ENCODE measurements around the gene EXOC2.

DNA sequence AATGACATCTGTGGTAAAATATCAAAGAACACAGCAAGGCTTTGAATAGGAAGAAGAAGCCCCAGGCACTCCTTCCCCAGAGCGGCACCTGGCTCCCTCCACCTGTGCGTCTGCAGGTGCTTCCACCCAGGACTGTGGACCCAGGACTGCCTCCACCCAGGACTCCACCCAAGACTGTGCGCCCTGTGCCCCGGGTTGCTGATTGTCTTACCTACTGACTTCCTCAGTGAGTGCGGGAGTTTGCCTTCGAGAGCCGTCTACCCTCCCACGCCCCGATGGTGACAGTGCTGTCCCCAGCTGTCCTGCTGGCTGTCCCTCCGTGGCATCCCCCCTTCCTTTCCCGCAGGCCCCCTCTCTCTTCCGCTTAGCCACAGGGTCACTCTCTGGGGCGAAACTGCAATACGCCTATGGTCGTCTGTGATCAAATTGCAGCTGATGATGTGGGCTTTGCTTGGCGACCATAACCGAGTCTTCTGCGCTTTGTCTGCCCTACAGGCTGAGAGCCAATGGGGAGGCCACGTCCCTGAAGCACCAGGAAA, 249.2 kb downstream of the EXOC2 start:
- TF ChIP-seq TAF1 (IDR thresholded peaks at IDR 0.05; ENCODE audit: borderline replicate concordance, low read depth, low read length) (no peak), CHD1 (IDR thresholded peaks at IDR 0.05; ENCODE audit: low read depth, low read length) (no peak), RAD21 (IDR thresholded peaks at IDR 0.05; ENCODE audit: insufficient read depth, low read depth, low read length) (no peak)
- TF ChIP-seq, protein P1, sequence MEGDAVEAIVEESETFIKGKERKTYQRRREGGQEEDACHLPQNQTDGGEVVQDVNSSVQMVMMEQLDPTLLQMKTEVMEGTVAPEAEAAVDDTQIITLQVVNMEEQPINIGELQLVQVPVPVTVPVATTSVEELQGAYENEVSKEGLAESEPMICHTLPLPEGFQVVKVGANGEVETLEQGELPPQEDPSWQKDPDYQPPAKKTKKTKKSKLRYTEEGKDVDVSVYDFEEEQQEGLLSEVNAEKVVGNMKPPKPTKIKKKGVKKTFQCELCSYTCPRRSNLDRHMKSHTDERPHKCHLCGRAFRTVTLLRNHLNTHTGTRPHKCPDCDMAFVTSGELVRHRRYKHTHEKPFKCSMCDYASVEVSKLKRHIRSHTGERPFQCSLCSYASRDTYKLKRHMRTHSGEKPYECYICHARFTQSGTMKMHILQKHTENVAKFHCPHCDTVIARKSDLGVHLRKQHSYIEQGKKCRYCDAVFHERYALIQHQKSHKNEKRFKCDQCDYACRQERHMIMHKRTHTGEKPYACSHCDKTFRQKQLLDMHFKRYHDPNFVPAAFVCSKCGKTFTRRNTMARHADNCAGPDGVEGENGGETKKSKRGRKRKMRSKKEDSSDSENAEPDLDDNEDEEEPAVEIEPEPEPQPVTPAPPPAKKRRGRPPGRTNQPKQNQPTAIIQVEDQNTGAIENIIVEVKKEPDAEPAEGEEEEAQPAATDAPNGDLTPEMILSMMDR (IDR thresholded peaks at IDR 0.05 in 2 of 3, conservative IDR thresholded peaks at IDR 0.05 in 1 of 3; ENCODE audit: control insufficient read depth in 2 of 3, extremely low read depth in 1 of 3, insufficient read depth in 1 of 3, low read depth in 3 of 3, low read length in 3 of 3): no peak
